Stimulated activated naive B cell treated with anti-CD40 and anti-IgM and Interleukin-4, amounts not matched to agents 10 μg/mL and 1 μg/mL and 100 μg/mL, for 72 hours (primary cell): ENCODE data around the gene LRP5.
"Not testable (repeated sequence)": the region's sequence is repeated elsewhere in the genome, so short reads cannot be mapped to it uniquely, and the experiment has no call there.

Source experiments
- ATAC-seq, 2 donors: fragments of 150-1000 bp; cut with Tn5 transposase; replicated peaks; 2 replicates each; pipeline ENCODE4 v1.10.0; 2021; ENCODE audit warnings: moderate library complexity in 1 of 2
- DNase-seq: peaks from one replicate; pipeline ENCODE4 v3.0.0; 2021
- H3K27ac Mint-ChIP-seq: one replicate; pipeline ENCODE4 v1.8.0; 2022; ENCODE audit warnings: mild to moderate bottlenecking, mixed read lengths
- H3K27me3 Mint-ChIP-seq, 2 donors: one replicate each; pipeline ENCODE4 v1.8.0; 2022; ENCODE audit warnings: mixed read lengths in 2 of 2
- H3K36me3 Mint-ChIP-seq, 2 donors: one replicate each; pipeline ENCODE4 v1.8.0; 2022; ENCODE audit warnings: mixed read lengths in 2 of 2, mild to moderate bottlenecking in 1 of 2
- H3K4me1 Mint-ChIP-seq, 2 donors: one replicate each; pipeline ENCODE4 v1.8.0; 2022; ENCODE audit warnings: mixed read lengths in 2 of 2, mild to moderate bottlenecking in 1 of 2
- H3K4me3 Mint-ChIP-seq, 2 donors: one replicate each; pipeline ENCODE4 v1.8.0; 2022; ENCODE audit warnings: mild to moderate bottlenecking in 2 of 2, mixed read lengths in 2 of 2, moderate library complexity in 1 of 2
- H3K9me3 Mint-ChIP-seq, 2 donors: one replicate each; pipeline ENCODE4 v1.8.0; 2022; ENCODE audit warnings: mixed read lengths in 2 of 2, mild to moderate bottlenecking in 1 of 2

Gene LRP5

DNA sequence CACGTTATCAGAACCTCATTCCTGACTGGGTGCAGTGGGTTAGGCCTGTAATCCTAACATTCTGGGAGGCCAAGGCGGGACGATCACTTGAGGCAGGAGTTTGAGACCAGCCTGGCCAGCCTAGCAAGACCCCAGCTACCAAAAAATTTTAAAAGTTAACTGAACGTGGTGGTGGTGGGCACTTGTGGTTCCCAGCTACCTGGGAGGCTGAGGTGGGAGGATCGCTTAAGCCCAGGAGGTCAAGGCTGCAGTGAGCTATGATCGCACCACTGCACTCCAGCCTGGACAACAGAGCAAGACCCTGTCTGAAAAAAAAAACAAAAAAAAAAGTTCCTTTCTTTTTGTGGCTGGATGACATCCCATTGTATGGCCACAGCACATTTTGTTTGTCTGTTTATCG is 80.4 kb downstream of the LRP5 start:
- no peaks in the 10 kb centered on the region for H3K9me3 Mint-ChIP-seq
- DNase-seq, result no peak

DNA sequence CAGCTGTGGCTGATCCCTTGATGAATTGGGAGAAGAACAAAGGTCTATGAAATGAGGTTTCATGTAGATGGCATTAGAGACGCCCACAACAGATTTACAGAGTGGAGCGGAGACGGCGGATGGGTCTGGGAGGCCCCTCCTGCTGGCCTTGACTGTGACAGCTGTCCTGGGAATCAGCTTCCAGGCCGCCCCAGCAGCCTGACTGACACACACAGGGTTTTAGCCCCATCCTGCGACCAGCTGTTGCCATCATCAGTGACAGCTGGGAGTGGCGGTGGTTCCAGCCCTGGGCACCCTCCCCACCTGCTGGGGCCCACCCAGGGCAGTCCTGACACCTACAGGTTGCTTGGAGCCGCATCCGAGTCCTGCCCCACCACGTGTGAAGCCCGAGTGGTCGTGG is 84.1 kb downstream of the LRP5 start:
- Mint-ChIP-seq H3K27me3 (peaks cover 0 to 5% of the 10 kb centered on the region in 2 donors), H3K4me1 (no peaks in the 10 kb centered on the region), H3K36me3 (no peaks in the 10 kb centered on the region), H3K27ac (no peak overlapping the region), H3K4me3 (no peak overlapping the region), H3K9me3 (no peaks in the 10 kb centered on the region)
- ATAC-seq (no peak), DNase-seq (no peak)

More for the DNA sequence above, 80.4 kb downstream of the LRP5 start:
- H3K27ac Mint-ChIP-seq, result no peak overlapping the region
- no peaks in the 10 kb centered on the region for H3K27me3 Mint-ChIP-seq
- no peaks in the 10 kb centered on the region for H3K4me1 Mint-ChIP-seq
- no peak for ATAC-seq
- H3K36me3 Mint-ChIP-seq, result no peaks in the 10 kb centered on the region
- H3K4me3 Mint-ChIP-seq, result no peak overlapping the region

DNA sequence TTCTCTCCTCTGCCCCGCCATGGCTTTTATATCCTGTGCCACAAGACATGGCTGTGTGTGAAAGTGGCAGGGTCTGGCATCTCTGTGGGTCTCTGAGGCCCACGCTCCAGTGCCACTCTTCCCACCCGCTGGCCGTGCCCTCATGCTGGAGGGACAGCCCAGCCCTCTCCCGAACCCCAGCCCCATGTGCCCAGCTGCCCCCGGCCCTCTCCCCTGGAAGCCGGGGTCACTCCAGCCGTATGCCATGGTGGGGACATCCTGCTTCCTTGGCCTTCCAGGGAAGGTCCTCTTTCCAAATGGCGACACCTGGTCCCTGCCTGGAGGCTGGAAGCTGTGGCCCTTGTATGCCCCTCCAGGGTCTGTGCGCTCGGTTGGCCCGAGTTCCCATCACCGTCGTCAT is 84.9 kb downstream of the LRP5 start:
- H3K4me1 Mint-ChIP-seq, result no peaks in the 10 kb centered on the region
- DNase-seq, result no peak
- no peak overlapping the region for H3K4me3 Mint-ChIP-seq
- no peak overlapping the region for H3K27ac Mint-ChIP-seq
- ATAC-seq, result no peak
- H3K9me3 Mint-ChIP-seq, result no peaks in the 10 kb centered on the region
- H3K27me3 Mint-ChIP-seq, result peaks cover 0 to 5% of the 10 kb centered on the region in 2 donors
- H3K36me3 Mint-ChIP-seq, result no peaks in the 10 kb centered on the region

DNA sequence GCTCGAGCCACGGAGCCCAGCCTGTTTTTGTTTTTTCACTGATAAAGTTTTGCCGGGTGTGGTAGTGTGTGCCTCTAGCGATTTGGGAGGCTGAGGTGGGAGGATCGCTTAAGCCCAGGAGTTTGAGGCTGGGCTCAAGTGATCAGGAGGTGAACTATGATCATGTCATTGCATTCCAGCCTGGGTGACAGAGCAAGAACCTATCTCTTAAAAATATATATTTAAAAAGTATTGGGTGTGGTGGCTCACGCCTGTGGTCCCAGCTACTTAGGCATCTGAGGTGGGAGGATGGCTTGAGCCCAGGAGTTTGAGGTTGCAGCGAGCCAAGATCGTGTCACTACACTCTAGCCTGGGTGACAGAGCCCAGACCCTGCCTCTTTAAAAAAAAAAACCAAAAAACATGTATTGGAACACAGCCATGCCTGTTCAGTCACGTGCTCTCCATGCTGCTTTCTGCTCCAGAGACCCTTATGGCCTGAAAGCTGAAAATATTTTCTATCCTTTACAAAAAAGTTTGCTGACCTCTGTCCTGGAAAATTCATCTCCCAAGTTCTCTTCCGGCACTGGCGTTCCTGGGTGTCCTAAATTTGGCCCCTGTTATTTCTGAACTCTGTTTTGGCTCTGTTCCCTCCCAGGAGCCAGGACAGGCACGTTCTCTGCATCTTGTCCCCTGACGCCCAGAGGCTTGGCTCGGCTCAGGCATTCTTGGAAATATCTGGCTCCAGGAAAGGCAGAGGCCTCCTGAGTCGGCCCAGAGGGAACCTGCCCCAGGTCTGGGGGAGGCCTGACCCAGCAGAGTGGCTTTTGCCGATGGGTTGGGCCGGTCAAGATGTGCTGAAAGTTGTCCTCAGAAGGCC is 86.8 kb downstream of the LRP5 start:
- Mint-ChIP-seq H3K9me3 (no peaks in the 10 kb centered on the region), H3K27me3 (peaks cover 0 to 5% of the 10 kb centered on the region in 2 donors), H3K36me3 (no peaks in the 10 kb centered on the region), H3K27ac (peak overlapping the region; percentile 31), H3K4me3 (no peak overlapping the region), H3K4me1 (no peaks in the 10 kb centered on the region)
- ATAC-seq, result no peak
- DNase-seq, result no peak

DNA sequence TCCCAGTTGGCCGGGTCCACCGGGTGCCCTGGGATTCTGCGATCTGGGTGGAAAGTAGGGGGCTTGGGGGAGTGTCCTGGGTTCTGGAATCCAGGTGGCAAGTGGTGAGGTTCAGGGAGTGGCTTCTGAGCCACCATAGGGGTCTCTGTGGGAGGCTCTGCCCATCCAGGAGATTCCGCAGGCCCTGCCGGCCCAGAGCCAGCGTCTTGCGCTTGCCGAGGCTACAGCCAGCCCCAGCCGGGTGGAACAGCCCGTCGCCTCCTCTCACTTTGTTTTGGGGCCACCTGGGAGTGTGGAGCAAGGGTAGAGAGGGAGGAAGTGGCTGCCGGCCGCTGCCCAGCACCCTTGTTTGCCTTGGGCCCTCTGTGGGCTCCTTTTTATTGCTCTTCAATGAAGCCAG is 87.5 kb downstream of the LRP5 start:
- Mint-ChIP-seq H3K4me1 (no peaks in the 10 kb centered on the region), H3K27ac (no peak overlapping the region), H3K4me3 (no peak overlapping the region), H3K27me3 (peaks cover 0 to 5% of the 10 kb centered on the region in 2 donors), H3K36me3 (no peaks in the 10 kb centered on the region), H3K9me3 (no peaks in the 10 kb centered on the region)
- ATAC-seq (no peak), DNase-seq (no peak)

DNA sequence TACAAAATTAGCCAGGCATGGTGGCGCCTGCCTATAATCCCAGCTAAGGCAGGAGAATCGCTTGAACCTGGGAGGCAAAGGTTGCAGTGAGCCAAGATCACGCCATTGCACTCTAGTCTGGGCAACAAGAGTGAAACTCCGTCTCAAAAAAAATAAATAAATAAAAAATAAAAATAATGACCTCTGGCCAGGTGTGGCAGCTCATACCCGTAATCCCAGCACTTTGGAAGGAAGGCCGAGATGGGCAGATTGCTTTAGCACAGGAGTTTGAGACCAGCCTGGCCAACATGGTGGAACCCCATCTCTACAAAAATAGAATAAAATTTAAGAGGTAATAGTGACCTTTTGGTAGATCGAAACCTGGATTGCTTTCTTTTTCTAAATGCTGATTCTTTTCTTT is 88.2 kb downstream of the LRP5 start:
- not testable (repeated sequence) for H3K27ac Mint-ChIP-seq, H3K9me3 Mint-ChIP-seq, H3K27me3 Mint-ChIP-seq, H3K4me3 Mint-ChIP-seq, H3K36me3 Mint-ChIP-seq, DNase-seq, H3K4me1 Mint-ChIP-seq, ATAC-seq

DNA sequence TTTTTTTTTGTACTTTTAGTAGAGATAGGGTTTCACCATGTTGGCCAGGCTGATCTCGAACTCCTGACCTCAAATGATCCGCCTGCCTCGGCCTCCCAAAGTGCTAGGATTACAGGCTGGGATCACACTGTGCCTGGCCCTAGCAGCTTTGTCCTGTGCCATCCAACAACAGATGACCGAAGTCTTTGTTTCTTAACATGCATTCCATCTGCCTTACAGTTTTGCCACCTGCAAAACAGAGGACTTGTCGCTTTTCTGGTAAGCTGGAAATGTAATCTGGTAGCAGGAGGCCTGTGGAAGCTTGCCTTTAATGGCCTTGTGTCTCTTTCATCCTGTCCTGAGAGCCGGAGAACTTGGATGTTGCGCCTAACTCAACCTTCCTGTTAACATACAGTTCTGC is 89.5 kb downstream of the LRP5 start:
- no peak for ATAC-seq
- DNase-seq, result no peak
- Mint-ChIP-seq H3K4me1 (no peaks in the 10 kb centered on the region), H3K27ac (no peak overlapping the region), H3K4me3 (no peak overlapping the region), H3K27me3 (peaks cover 0 to 5% of the 10 kb centered on the region in 2 donors), H3K36me3 (no peaks in the 10 kb centered on the region), H3K9me3 (no peaks in the 10 kb centered on the region)

DNA sequence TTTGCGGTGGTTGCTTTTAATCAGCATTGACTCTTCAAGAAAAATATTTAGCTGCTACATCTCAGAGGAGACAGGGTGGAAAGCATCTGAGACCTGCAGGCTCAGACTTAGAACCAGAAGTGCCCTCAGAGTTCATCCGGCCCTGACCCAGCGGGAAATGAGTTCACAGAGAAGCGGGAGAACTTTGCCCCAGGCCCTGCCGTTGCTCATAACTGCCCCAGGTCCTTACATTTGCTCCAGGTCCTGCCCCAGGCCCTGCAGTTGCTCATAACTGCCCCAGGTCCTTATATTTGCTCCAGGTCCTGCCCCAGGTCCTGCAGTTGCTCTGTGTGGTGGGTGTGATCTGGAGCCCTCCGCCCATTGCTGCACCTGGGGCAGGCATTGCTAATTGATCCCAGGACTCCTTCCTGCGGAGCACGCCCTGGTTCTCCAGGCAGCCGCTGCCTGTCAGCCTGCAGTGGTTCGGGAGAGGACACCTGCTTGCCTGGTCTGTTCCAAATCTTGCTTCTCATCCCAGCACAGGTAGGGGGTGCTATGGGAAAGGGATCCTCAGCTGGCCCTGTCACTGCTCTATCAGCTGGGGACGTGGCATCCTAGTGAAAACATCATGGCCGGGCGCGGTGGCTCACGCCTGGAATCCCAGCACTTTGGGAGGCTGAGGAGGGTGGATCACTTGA is 90.1 kb downstream of the LRP5 start:
- ATAC-seq (no peak), DNase-seq (no peak)
- H3K9me3 Mint-ChIP-seq, result no peaks in the 10 kb centered on the region
- H3K27me3 Mint-ChIP-seq, result peaks cover 0 to 5% of the 10 kb centered on the region in 2 donors
- H3K4me3 Mint-ChIP-seq, result no peak overlapping the region
- H3K4me1 Mint-ChIP-seq, result no peaks in the 10 kb centered on the region
- no peak overlapping the region for H3K27ac Mint-ChIP-seq
- H3K36me3 Mint-ChIP-seq, result no peaks in the 10 kb centered on the region

DNA sequence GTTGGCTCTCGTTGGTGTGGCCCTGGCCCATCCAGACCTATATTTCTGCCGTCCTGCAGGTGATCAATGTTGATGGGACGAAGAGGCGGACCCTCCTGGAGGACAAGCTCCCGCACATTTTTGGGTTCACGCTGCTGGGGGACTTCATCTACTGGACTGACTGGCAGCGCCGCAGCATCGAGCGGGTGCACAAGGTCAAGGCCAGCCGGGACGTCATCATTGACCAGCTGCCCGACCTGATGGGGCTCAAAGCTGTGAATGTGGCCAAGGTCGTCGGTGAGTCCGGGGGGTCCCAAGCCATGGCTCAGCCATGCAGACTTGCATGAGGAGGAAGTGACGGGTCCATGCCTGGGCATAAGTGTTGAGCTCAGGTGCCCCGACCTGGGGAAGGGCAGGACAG is 91.0 kb downstream of the LRP5 start:
- no peak overlapping the region for H3K27ac Mint-ChIP-seq

DNA sequence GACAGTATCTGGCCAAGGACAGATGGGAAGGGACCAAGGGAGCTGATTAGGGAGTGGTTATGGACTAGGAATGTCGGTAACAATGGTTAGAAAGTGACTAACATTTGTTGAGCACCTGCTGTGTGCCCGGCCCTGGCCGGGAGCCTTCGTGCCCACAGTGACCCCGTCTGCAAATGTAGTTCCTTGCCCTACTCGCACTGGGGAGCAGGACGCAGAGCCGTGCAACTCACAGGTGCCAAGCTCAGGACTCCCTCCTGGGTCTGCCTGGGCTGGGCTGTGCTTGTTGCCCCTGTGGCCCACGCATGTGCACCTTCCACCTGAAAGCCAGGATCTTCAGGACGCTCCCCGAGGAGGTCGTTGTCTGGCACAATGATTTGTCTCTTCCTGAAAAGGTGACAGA is 91.4 kb downstream of the LRP5 start:
- Mint-ChIP-seq H3K36me3 (no peaks in the 10 kb centered on the region), H3K4me3 (no peak overlapping the region), H3K27me3 (peaks cover 0 to 5% of the 10 kb centered on the region in 2 donors), H3K4me1 (no peaks in the 10 kb centered on the region), H3K27ac (no peak overlapping the region), H3K9me3 (no peaks in the 10 kb centered on the region)
- no peak for ATAC-seq
- no peak for DNase-seq

More for the DNA sequence above, 91.0 kb downstream of the LRP5 start:
- no peaks in the 10 kb centered on the region for H3K9me3 Mint-ChIP-seq
- ATAC-seq (no peak), DNase-seq (no peak)
- H3K36me3 Mint-ChIP-seq, result no peaks in the 10 kb centered on the region
- no peak overlapping the region for H3K4me3 Mint-ChIP-seq
- peaks cover 0 to 5% of the 10 kb centered on the region in 2 donors for H3K27me3 Mint-ChIP-seq
- no peaks in the 10 kb centered on the region for H3K4me1 Mint-ChIP-seq

DNA sequence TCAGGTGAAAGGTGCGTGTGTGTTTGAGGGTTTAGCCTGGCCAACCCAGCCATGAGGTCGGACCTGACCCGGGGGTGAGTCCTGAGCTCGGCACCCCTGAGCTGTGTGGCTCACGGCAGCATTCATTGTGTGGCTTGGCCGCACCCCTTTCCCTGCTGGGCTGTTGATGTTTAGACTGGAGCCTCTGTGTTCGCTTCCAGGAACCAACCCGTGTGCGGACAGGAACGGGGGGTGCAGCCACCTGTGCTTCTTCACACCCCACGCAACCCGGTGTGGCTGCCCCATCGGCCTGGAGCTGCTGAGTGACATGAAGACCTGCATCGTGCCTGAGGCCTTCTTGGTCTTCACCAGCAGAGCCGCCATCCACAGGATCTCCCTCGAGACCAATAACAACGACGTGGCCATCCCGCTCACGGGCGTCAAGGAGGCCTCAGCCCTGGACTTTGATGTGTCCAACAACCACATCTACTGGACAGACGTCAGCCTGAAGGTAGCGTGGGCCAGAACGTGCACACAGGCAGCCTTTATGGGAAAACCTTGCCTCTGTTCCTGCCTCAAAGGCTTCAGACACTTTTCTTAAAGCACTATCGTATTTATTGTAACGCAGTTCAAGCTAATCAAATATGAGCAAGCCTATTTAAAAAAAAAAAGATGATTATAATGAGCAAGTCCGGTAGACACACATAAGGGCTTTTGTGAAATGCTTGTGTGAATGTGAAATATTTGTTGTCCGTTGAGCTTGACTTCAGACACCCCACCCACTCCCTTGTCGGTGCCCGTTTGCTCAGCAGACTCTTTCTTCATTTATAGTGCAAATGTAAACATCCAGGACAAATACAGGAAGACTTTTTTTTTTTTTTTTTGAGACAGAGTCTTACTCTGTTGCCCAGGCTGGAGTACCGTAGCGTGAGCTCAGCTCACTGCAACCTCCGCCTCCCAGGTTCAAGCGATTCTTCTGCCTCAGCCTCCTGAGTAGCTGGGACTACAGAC is 94.2 kb downstream of the LRP5 start:
- no peak for ATAC-seq
- Mint-ChIP-seq H3K36me3 (no peaks in the 10 kb centered on the region), H3K27me3 (no peaks in the 10 kb centered on the region), H3K4me1 (no peaks in the 10 kb centered on the region), H3K27ac (no peak overlapping the region), H3K4me3 (no peak overlapping the region), H3K9me3 (no peaks in the 10 kb centered on the region)
- no peak for DNase-seq

DNA sequence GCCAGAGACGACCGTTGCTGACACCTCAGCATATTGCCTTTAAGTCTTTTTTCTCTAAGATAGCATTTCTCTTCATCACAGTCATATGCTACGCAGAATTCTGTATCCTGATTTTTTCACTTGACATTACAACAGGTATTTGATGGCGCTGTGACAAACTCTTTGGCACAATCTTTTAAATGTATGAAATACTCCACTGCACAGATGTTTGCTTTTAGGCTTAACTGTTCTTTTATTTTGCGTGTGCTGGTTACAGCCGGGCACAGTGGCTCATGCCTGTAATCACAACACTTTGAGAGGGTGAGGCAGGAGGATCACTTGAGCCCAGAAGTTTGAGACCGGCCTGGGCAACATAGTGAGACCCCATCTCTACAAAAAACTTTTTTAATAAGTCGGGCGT is 96.1 kb downstream of the LRP5 start:
- H3K27me3 Mint-ChIP-seq, result no peaks in the 10 kb centered on the region
- ATAC-seq (no peak), DNase-seq (no peak)
- H3K36me3 Mint-ChIP-seq, result peaks cover 1 to 3% of the 10 kb centered on the region in 2 donors
- no peak overlapping the region for H3K4me3 Mint-ChIP-seq
- H3K9me3 Mint-ChIP-seq, result no peaks in the 10 kb centered on the region
- no peak overlapping the region for H3K27ac Mint-ChIP-seq
- no peaks in the 10 kb centered on the region for H3K4me1 Mint-ChIP-seq

DNA sequence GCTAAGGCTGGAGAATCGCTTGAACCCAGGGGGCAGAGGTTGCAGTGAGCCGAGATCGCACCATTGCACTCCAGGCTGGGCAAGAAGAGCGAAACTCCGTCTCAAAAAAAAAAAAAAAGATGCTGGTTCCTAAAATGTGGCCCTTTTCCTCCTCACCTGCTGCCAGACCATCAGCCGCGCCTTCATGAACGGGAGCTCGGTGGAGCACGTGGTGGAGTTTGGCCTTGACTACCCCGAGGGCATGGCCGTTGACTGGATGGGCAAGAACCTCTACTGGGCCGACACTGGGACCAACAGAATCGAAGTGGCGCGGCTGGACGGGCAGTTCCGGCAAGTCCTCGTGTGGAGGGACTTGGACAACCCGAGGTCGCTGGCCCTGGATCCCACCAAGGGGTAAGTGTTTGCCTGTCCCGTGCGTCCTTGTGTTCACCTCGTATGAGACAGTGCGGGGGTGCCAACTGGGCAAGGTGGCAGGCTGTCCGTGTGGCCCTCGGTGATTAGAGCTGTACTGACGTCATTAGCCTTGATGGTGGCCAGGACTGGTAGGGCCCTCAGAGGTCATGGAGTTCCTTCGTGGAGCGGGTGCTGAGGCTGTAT is 97.5 kb downstream of the LRP5 start:
- Mint-ChIP-seq H3K27me3 (no peaks in the 10 kb centered on the region), H3K27ac (no peak overlapping the region), H3K4me3 (no peak overlapping the region), H3K36me3 (peaks cover 1 to 7% of the 10 kb centered on the region in 2 donors), H3K9me3 (no peaks in the 10 kb centered on the region), H3K4me1 (peaks cover 4 to 11% of the 10 kb centered on the region in 2 donors)
- ATAC-seq, result no peak
- DNase-seq, result no peak

DNA sequence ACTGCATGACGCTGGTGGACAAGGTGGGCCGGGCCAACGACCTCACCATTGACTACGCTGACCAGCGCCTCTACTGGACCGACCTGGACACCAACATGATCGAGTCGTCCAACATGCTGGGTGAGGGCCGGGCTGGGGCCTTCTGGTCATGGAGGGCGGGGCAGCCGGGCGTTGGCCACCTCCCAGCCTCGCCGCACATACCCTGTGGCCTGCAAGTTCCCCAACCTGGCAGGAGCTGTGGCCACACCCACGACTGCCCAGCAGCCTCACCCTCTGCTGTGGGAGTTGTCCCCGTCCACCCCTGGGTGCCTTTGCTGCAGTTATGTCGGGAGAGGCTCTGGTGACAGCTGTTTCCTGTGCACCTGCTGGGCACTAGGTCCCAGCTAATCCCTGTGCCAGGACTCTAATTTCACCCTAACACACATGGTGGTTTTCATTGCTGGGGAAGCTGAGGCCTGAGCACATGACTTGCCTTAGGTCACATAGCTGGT is 99.2 kb downstream of the LRP5 start:
- Mint-ChIP-seq H3K27ac (no peak overlapping the region), H3K36me3 (peaks cover 1 to 7% of the 10 kb centered on the region in 2 donors), H3K27me3 (no peaks in the 10 kb centered on the region), H3K4me3 (no peak overlapping the region), H3K9me3 (no peaks in the 10 kb centered on the region), H3K4me1 (peaks cover 5 to 16% of the 10 kb centered on the region in 2 donors)
- DNase-seq (no peak), ATAC-seq (no peak)
